ENCODE measurements around the gene PGF.

GRCh38 chr14:74960736-74961135 lies 5.3 kb upstream of the PGF start:
- TF ChIP-seq POLR2A (IDR thresholded peaks at IDR 0.05; ENCODE audit: low read depth, low read length) = no peak
- no peak for TF ChIP-seq TAF1 (IDR thresholded peaks at IDR 0.05; ENCODE audit: low read depth, low read length)
